HepG2 (cell line): ENCODE measurements around the gene NDE1. TPM values are rescaled to one million over a fixed set of nuclear protein-coding genes. Genes with fewer than 3 reads are reported as not detected.

Source experiments
- BORCS8-MEF2B ChIP-seq: sonication (generic); formaldehyde crosslinking; IDR thresholded peaks from 2 replicates; pipeline ENCODE4 v1.8.0; 2022; ENCODE audit warnings: mild to moderate bottlenecking, missing genetic modification reagents
- CENPT ChIP-seq: sonication (generic); formaldehyde crosslinking; IDR thresholded peaks from 2 replicates; pipeline ENCODE4 v1.8.0; 2022; ENCODE audit warnings: low read depth, mild to moderate bottlenecking, moderate library complexity, missing genetic modification reagents
- CREB1 ChIP-seq, 2 experiments: fragments of 450-650 bp in 1 of 2; IDR thresholded peaks; 2 replicates each; pipeline ENCODE4 v1.6.1; 2016 to 2017; ENCODE audit warnings: control low read depth in 1 of 2, mild to moderate bottlenecking in 1 of 2, missing compliant biosample characterization in 1 of 2, missing genetic modification characterization in 1 of 2
- CREBL2 ChIP-seq: sonication (generic); formaldehyde crosslinking; IDR thresholded peaks from 2 replicates; pipeline ENCODE4 v1.8.1; 2023; ENCODE audit warnings: missing genetic modification reagents, mild to moderate bottlenecking, borderline replicate concordance
- DR1 ChIP-seq: sonication (generic); formaldehyde crosslinking; IDR thresholded peaks from 2 replicates; pipeline ENCODE4 v1.8.0; 2021; ENCODE audit warnings: mild to moderate bottlenecking, missing genetic modification reagents, inconsistent platforms
- ELF3 ChIP-seq: IDR thresholded peaks from 2 replicates; pipeline ENCODE4 v1.6.1; 2016; ENCODE audit warnings: missing genetic modification reagents, missing compliant biosample characterization
- MYC ChIP-seq: sonication (generic); formaldehyde crosslinking; IDR thresholded peaks from 2 replicates; pipeline ENCODE4 v1.9.0; 2021; ENCODE audit warnings: missing genetic modification reagents, borderline replicate concordance
- POLR2A ChIP-seq, 2 experiments: IDR thresholded peaks; 2 replicates each; pipeline ENCODE4 v1.6.1; 2011; ENCODE audit warnings: low read depth in 2 of 2, low read length in 2 of 2, mild to moderate bottlenecking in 1 of 2, moderate library complexity in 1 of 2; ENCODE audit not compliant: insufficient read depth in 1 of 2
- PRPF4 ChIP-seq: fragments of 200-400 bp; formaldehyde crosslinking; IDR thresholded peaks from 2 replicates; pipeline ENCODE4 v1.6.1; 2016; ENCODE audit warnings: low read length, low read depth; ENCODE audit not compliant: poor library complexity, severe bottlenecking
- RAD21 ChIP-seq: fragments of 450-650 bp; formaldehyde crosslinking; IDR thresholded peaks from 2 replicates; pipeline ENCODE4 v1.5.0; 2020; ENCODE audit warnings: mild to moderate bottlenecking
- SNAPC2 ChIP-seq: sonication (generic); formaldehyde crosslinking; IDR thresholded peaks from 2 replicates; pipeline ENCODE4 v1.8.1; 2022; ENCODE audit warnings: mild to moderate bottlenecking, missing genetic modification reagents
- SOX6 ChIP-seq, 2 experiments: fragments of 450-650 bp in 1 of 2; sonication (generic) in 1 of 2; formaldehyde crosslinking in 1 of 2; IDR thresholded peaks; 2 replicates each; pipeline versions ENCODE4 v1.4.0 to v1.6.1; 2017 to 2020; ENCODE audit warnings: antibody characterized with exemption in 1 of 2, mild to moderate bottlenecking in 1 of 2, missing genetic modification reagents in 1 of 2
- STAT5B ChIP-seq: sonication (generic); formaldehyde crosslinking; IDR thresholded peaks from 2 replicates; pipeline ENCODE4 v1.4.0; 2020; ENCODE audit warnings: missing genetic modification reagents
- TEF ChIP-seq: sonication (generic); formaldehyde crosslinking; IDR thresholded peaks from 2 replicates; pipeline ENCODE4 v1.5.0; 2020; ENCODE audit warnings: missing genetic modification reagents
- THAP9 ChIP-seq: sonication (generic); formaldehyde crosslinking; IDR thresholded peaks from 2 replicates; pipeline ENCODE4; 2020; ENCODE audit warnings: missing genetic modification reagents, mild to moderate bottlenecking, borderline replicate concordance
- XRCC5 ChIP-seq: fragments of 200-400 bp; formaldehyde crosslinking; optimal IDR thresholded peaks from 2 replicates; pipeline ENCODE3; 2017; ENCODE audit warnings: mild to moderate bottlenecking, low read length
- ZFP36L1 ChIP-seq: sonication (generic); formaldehyde crosslinking; IDR thresholded peaks from 2 replicates; pipeline ENCODE4 v1.8.0; 2022; ENCODE audit warnings: mild to moderate bottlenecking, missing genetic modification reagents, moderate library complexity
- ZFY ChIP-seq: sonication (generic); formaldehyde crosslinking; IDR thresholded peaks from 2 replicates; pipeline ENCODE4 v1.4.0; 2020; ENCODE audit warnings: missing genetic modification reagents
- ZKSCAN8 ChIP-seq: IDR thresholded peaks from 2 replicates; pipeline ENCODE4 v1.6.1; 2016; ENCODE audit warnings: borderline replicate concordance, missing genetic modification reagents, missing compliant biosample characterization
- ZNF10 ChIP-seq: sonication (generic); formaldehyde crosslinking; IDR thresholded peaks from 2 replicates; pipeline ENCODE4 v1.4.0; 2020; ENCODE audit warnings: mild to moderate bottlenecking, low read depth, missing genetic modification reagents, borderline replicate concordance
- ZNF101 ChIP-seq: sonication (generic); formaldehyde crosslinking; IDR thresholded peaks from 2 replicates; pipeline ENCODE4 v1.4.0; 2020; ENCODE audit warnings: mild to moderate bottlenecking, low read depth, missing genetic modification reagents, borderline replicate concordance
- ZNF337 ChIP-seq: sonication (generic); formaldehyde crosslinking; IDR thresholded peaks from 2 replicates; pipeline ENCODE4 v1.5.1; 2020; ENCODE audit warnings: missing genetic modification reagents, low read depth, mild to moderate bottlenecking, borderline replicate concordance
- ZNF510 ChIP-seq: sonication (generic); formaldehyde crosslinking; IDR thresholded peaks from 2 replicates; pipeline ENCODE4 v1.4.0; 2020; ENCODE audit warnings: low read depth, mild to moderate bottlenecking, missing genetic modification reagents
- ZNF740 ChIP-seq: sonication (generic); formaldehyde crosslinking; IDR thresholded peaks from 2 replicates; pipeline ENCODE4 v1.4.0; 2020; ENCODE audit warnings: missing genetic modification reagents
- ZNF775 ChIP-seq: sonication (generic); formaldehyde crosslinking; IDR thresholded peaks from 2 replicates; pipeline ENCODE4 v1.4.0; 2020; ENCODE audit warnings: missing genetic modification reagents, mild to moderate bottlenecking, moderate library complexity, borderline replicate concordance
- ZNF780A ChIP-seq: sonication (generic); formaldehyde crosslinking; IDR thresholded peaks from 2 replicates; pipeline ENCODE4 v1.8.0; 2022; ENCODE audit warnings: mild to moderate bottlenecking, missing genetic modification reagents, moderate library complexity
- polyA plus RNA-seq, 8 experiments: library from polyadenylated mRNA; depleted of rRNA in 3 of 8; stranded (reverse) in 7 of 8; unstranded in 1 of 8; fragments of >200 nt; fragmentation: Illumina TruSeq in 4 of 8; extraction: Trizol in 4 of 8; gene quantifications; 2 replicates each; pipeline versions ENCODE4 v1.2.1 to v1.2.3, GENCODE V29; 2011 to 2016; ENCODE audit warnings: low read depth in 4 of 8, missing spikeins in 1 of 8, mixed read lengths in 1 of 8; ENCODE audit not compliant: insufficient read depth in 1 of 8
- total RNA-seq, 5 experiments: library from RNA; depleted of rRNA; stranded (reverse); fragments of >200 nt; fragmentation: Illumina TruSeq; extraction: Trizol; gene quantifications; 2 replicates each; pipeline ENCODE4 v1.2.3, GENCODE V29; 2016; ENCODE audit warnings: low read depth in 1 of 5

NDE1 gene
- total and polyA plus RNA-seq, 2 of the 13 experiments (the other 11 are each of a cell fraction or from before 2014, with no cell fraction given), result 40.9 to 72.5 TPM

- TF ChIP-seq SOX6 (IDR thresholded peaks at IDR 0.05), result no peak
- peak; percentile 100 for TF ChIP-seq SOX6 (CRISPR knock-in tag; IDR thresholded peaks at IDR 0.05)
- TF ChIP-seq RAD21 (CRISPR knock-in tag), result no peak; the same call in 1 of the 2 replicates
- peak; percentile 65 to 74 for TF ChIP-seq POLR2A (IDR thresholded peaks at IDR 0.05; ENCODE audit: insufficient read depth in 1 of 2, low read depth in 2 of 2, low read length in 2 of 2)
- TF ChIP-seq ZNF510 (CRISPR knock-in tag), result peak; percentile 3
- peak; percentile 97 for TF ChIP-seq SNAPC2 (CRISPR knock-in tag)
- peak; percentile 71; the same call in 1 of the 2 replicates for TF ChIP-seq THAP9 (CRISPR knock-in tag)
- peak; percentile 90 for TF ChIP-seq ZFY (CRISPR knock-in tag)
- TF ChIP-seq STAT5B, result 0 out of 2 replicates have a peak, but pooled peaks have one; percentile 94
- peak; percentile 99 for TF ChIP-seq ELF3 (CRISPR knock-in tag)
- no peak for TF ChIP-seq ZNF10
- peak; percentile 64; the same call in 1 of the 2 replicates for TF ChIP-seq CREB1 (IDR thresholded peaks at IDR 0.05)
- peak; percentile 87; the same call in 1 of the 2 replicates for TF ChIP-seq CREB1 (CRISPR knock-in tag; IDR thresholded peaks at IDR 0.05)
- TF ChIP-seq ZNF780A (CRISPR knock-in tag), result no peak; the same call in 1 of the 2 replicates
- TF ChIP-seq BORCS8-MEF2B, result peak; percentile 75
- TF ChIP-seq ZFP36L1 (CRISPR knock-in tag), result no peak; the same call in 1 of the 2 replicates
- TF ChIP-seq ZNF740, result peak; percentile 61; the same call in 1 of the 2 replicates
- no peak for TF ChIP-seq CREBL2 (CRISPR knock-in tag)
- TF ChIP-seq CENPT (CRISPR knock-in tag), result no peak
- TF ChIP-seq PRPF4, result no peak
- no peak; the same call in 1 of the 2 replicates for TF ChIP-seq DR1
- peak; percentile 86; the same call in 1 of the 2 replicates for TF ChIP-seq ZNF337 (CRISPR knock-in tag)
- TF ChIP-seq ZKSCAN8 (CRISPR knock-in tag), result peak; percentile 97
- peak; percentile 98 for TF ChIP-seq XRCC5
- TF ChIP-seq TEF (CRISPR knock-in tag), result peak; percentile 88; the same call in 1 of the 2 replicates
- no peak; the same call in 1 of the 2 replicates for TF ChIP-seq ZNF775 (CRISPR knock-in tag)
- TF ChIP-seq ZNF101, result no peak; the same call in 1 of the 2 replicates
- peak; percentile 93 for TF ChIP-seq MYC
These were observed 22.6 kb downstream of the NDE1 start (continued) for GRCh38 chr16:15672514-15673167.
